IMR-90 (cell line): ENCODE results near the gene CEACAM16. TPM values are rescaled to one million over a fixed set of nuclear protein-coding genes. Genes with fewer than 3 reads are reported as not detected.

Experiments
- ATAC-seq: fragments of 200-7000 bp; cut with Tn5 transposase; 2 replicates; pipeline ENCODE4 v1.9.1; 2020; ENCODE audit warnings: low read depth, mild to moderate bottlenecking, moderate library complexity
- BruUV-seq: library from RNA; stranded (reverse); fragments of 400-500 nt; replicated peaks from 2 replicates; lab custom pipeline; 2021; lab: Mats Ljungman, UMichigan
- CTCF ChIA-PET: fragments of 300-600 bp; formaldehyde crosslinking; extraction: SDS; loops from one replicate; lab custom pipeline; 2021; ENCODE audit warnings: antibody characterized with exemption; lab: Yijun Ruan, JAX
- POLR2A ChIA-PET: fragments of 300-600 bp; sonication (Branson Sonifier 250); formaldehyde crosslinking; loops from one replicate; lab custom pipeline; 2022; ENCODE audit warnings: antibody characterized with exemption; ENCODE audit not compliant: unreplicated experiment; lab: Charles Lee
- DNase-seq: peaks from one replicate; pipeline ENCODE4 v3.0.0; 2013
- H2AFZ ChIP-seq: replicated peaks from 2 replicates; pipeline ENCODE3; 2013; ENCODE audit warnings: low read length, mild to moderate bottlenecking; ENCODE audit not compliant: poor library complexity
- H2AK5ac ChIP-seq: 2 replicates; pipeline ENCODE4 v1.6.1; 2013; ENCODE audit warnings: low read depth, low read length, inconsistent platforms
- H2AK9ac ChIP-seq: replicated peaks from 2 replicates; pipeline ENCODE3; 2013; ENCODE audit warnings: mild to moderate bottlenecking, low read depth, low read length, moderate library complexity; ENCODE audit not compliant: poor library complexity
- H2BK120ac ChIP-seq: 2 replicates; pipeline ENCODE4 v1.6.1; 2013; ENCODE audit warnings: low read depth, low read length, inconsistent platforms
- H2BK15ac ChIP-seq: 3 replicates; pipeline ENCODE4 v1.6.1; 2013; ENCODE audit warnings: low read depth, low read length, inconsistent platforms
- H2BK20ac ChIP-seq: 2 replicates; pipeline ENCODE4 v1.6.1; 2013; ENCODE audit warnings: low read depth, mild to moderate bottlenecking, inconsistent platforms, low read length, moderate library complexity
- H2BK5ac ChIP-seq: 2 replicates; pipeline ENCODE4 v1.6.1; 2013; ENCODE audit warnings: mild to moderate bottlenecking, low read depth, low read length, inconsistent platforms; ENCODE audit not compliant: poor library complexity, severe bottlenecking
- H3K14ac ChIP-seq: replicated peaks from 2 replicates; pipeline ENCODE4 v1.6.1; 2013; ENCODE audit warnings: low read depth, low read length, inconsistent platforms
- H3K18ac ChIP-seq: 2 replicates; pipeline ENCODE4 v1.6.1; 2013; ENCODE audit warnings: low read depth, low read length, control low read depth
- H3K23ac ChIP-seq: 2 replicates; pipeline ENCODE4 v1.6.1; 2013; ENCODE audit warnings: low read depth, low read length, inconsistent platforms
- H3K27ac ChIP-seq: 2 replicates; pipeline ENCODE4 v1.5.1; 2013; ENCODE audit warnings: mild to moderate bottlenecking, control low read depth, low read length; ENCODE audit not compliant: insufficient read depth
- H3K27me3 ChIP-seq: 2 replicates; pipeline ENCODE4 v1.6.1; 2013; ENCODE audit warnings: low read length; ENCODE audit not compliant: control insufficient read depth, insufficient read depth
- H3K36me3 ChIP-seq: 2 replicates; pipeline ENCODE4 v1.6.1; 2013; ENCODE audit warnings: low read length, mixed read lengths; ENCODE audit not compliant: control insufficient read depth, insufficient read depth
- H3K4ac ChIP-seq: 2 replicates; pipeline ENCODE4 v1.6.1; 2013; ENCODE audit warnings: low read depth, low read length, inconsistent platforms
- H3K4me1 ChIP-seq: 2 replicates; pipeline ENCODE4 v1.6.1; 2013; ENCODE audit warnings: low read length, mixed read lengths; ENCODE audit not compliant: control insufficient read depth, insufficient read depth
- H3K4me2 ChIP-seq: 2 replicates; pipeline ENCODE4 v1.6.1; 2013; ENCODE audit warnings: low read depth, mild to moderate bottlenecking, control low read depth, low read length, moderate library complexity
- H3K4me3 ChIP-seq: 2 replicates; pipeline ENCODE4 v1.5.1; 2013; ENCODE audit warnings: low read depth, mild to moderate bottlenecking, control low read depth, low read length, moderate library complexity; ENCODE audit not compliant: insufficient read depth
- H3K56ac ChIP-seq: 2 replicates; pipeline ENCODE4 v1.6.1; 2013; ENCODE audit warnings: low read length, inconsistent platforms; ENCODE audit not compliant: insufficient read depth; ENCODE audit errors: extremely low read depth
- H3K79me1 ChIP-seq, 2 experiments: 2 replicates each; pipeline ENCODE4 v1.6.1; 2013; ENCODE audit warnings: low read length in 2 of 2, inconsistent platforms in 1 of 2, low read depth in 1 of 2
- H3K9ac ChIP-seq: 2 replicates; pipeline ENCODE4 v1.6.1; 2013; ENCODE audit warnings: low read depth, low read length, control low read depth
- H3K9me1 ChIP-seq: 2 replicates; pipeline ENCODE4 v1.6.1; 2013; ENCODE audit warnings: low read length, inconsistent platforms; ENCODE audit not compliant: insufficient read depth
- H3K9me3 ChIP-seq: 2 replicates; pipeline ENCODE4 v1.6.1; 2013; ENCODE audit warnings: low read length; ENCODE audit not compliant: control insufficient read depth, insufficient read depth
- H4K20me1 ChIP-seq: 2 replicates; pipeline ENCODE4 v1.6.1; 2013; ENCODE audit warnings: low read length, inconsistent platforms; ENCODE audit not compliant: insufficient read depth
- H4K5ac ChIP-seq: 2 replicates; pipeline ENCODE4 v1.6.1; 2013; ENCODE audit warnings: mild to moderate bottlenecking, low read depth, low read length, control low read depth
- H4K8ac ChIP-seq, 2 experiments: 2 replicates each; pipeline ENCODE4 v1.6.1; 2013; ENCODE audit warnings: low read depth in 2 of 2, low read length in 2 of 2, control low read depth in 1 of 2, inconsistent platforms in 1 of 2
- H4K91ac ChIP-seq: 2 replicates; pipeline ENCODE4 v1.6.1; 2013; ENCODE audit warnings: low read depth, low read length, inconsistent platforms; ENCODE audit not compliant: insufficient read depth
- CEBPB ChIP-seq: IDR thresholded peaks from 2 replicates; pipeline ENCODE4 v1.6.1; 2012; ENCODE audit warnings: low read depth, low read length, improper control_type of control experiment
- MAFK ChIP-seq: IDR thresholded peaks from 2 replicates; pipeline ENCODE4 v1.6.1; 2012; ENCODE audit warnings: low read depth, low read length, improper control_type of control experiment
- NFE2L2 ChIP-seq: fragments of 150-350 bp; IDR thresholded peaks from 2 replicates; pipeline ENCODE4 v1.6.1; 2016; ENCODE audit warnings: low read depth, mild to moderate bottlenecking, low read length
- POLR2A ChIP-seq: IDR thresholded peaks from 2 replicates; pipeline ENCODE4 v1.6.1; 2012; ENCODE audit warnings: mild to moderate bottlenecking, low read depth, low read length
- RFX5 ChIP-seq: IDR thresholded peaks from 2 replicates; pipeline ENCODE4 v1.8.0; 2012; ENCODE audit warnings: low read depth, mild to moderate bottlenecking, low read length, moderate library complexity
- WGBS, 2 experiments: methylation state at CpG; one replicate each; pipeline versions ENCODE4 v1.1.5 to v1.1.7; 2013; ENCODE audit warnings: missing lambda C conversion rate in 2 of 2; ENCODE audit not compliant: insufficient read length in 1 of 2; ENCODE audit errors: extremely low coverage in 2 of 2; 5-methylcytosine and 5-hydroxymethylcytosine counted together
- dilution Hi-C: fragments of 300-500 bp; cut with HindIII; formaldehyde crosslinking; loops from one replicate; pipeline ENCODE4 v1.14.3; 2018; ENCODE audit warnings: low sequenced_read_pairs; ENCODE audit not compliant: unreplicated experiment
- in situ Hi-C: fragments of 300-500 bp; cut with MboI; formaldehyde crosslinking; loops from 3 replicates; pipeline ENCODE4 v1.14.3; 2019; ENCODE audit warnings: low sequenced_read_pairs, inconsistent platforms, mixed read lengths
- intact Hi-C: fragments of 100-400 bp; cut with micrococcal nuclease; formaldehyde crosslinking; loops from 2 replicates; pipeline ENCODE4 v1.10.0; 2022
- polyA plus RNA-seq, 3 experiments: library from polyadenylated mRNA; depleted of rRNA; stranded (reverse); fragments of >200 nt; gene quantifications; 2 replicates each; pipeline ENCODE4 v1.2.3, GENCODE V29; 2012; ENCODE audit warnings: low replicate concordance in 1 of 3
- total RNA-seq: library from RNA; depleted of rRNA; stranded (reverse); fragments of >200 nt; gene quantifications from 2 replicates; pipeline ENCODE4 v1.2.3, GENCODE V29; 2012
- TF ChIP-seq, protein P1 (sequence below): fragments of 150-350 bp; IDR thresholded peaks from 2 replicates; pipeline ENCODE4 v1.6.1; 2017; ENCODE audit warnings: mild to moderate bottlenecking, antibody characterized with exemption, low read length, low read depth
- TF ChIP-seq, protein P2 (sequence below): fragments of 150-350 bp; IDR thresholded peaks from 2 replicates; pipeline ENCODE4 v1.6.1; 2016; ENCODE audit warnings: low read depth, mild to moderate bottlenecking, low read length, moderate library complexity, borderline replicate concordance

CEACAM16 gene
- total and polyA plus RNA-seq, 2 of the 4 experiments (the other 2 are of a cell fraction), result not detected

DNA sequence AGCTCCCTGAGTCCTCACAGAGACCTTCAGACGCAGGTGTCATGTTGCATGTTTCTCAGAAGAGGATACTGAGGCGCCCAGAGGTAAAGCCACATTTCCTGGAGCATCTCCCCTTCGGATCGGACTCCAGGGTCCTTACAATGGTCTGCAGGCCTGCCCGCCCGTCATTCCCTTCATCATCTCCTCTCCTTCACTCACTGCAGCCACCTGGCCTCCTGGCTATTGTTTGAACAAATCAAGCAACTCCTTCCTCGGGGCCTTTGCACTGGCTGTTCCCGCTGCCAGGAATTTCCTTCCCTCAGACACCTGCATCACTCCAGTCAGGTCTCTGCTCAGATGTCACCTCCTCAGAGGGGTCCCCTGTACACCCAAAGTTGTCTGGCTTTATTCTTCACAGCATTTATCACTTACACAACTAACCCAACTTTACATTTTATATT, 20.3 kb downstream of the CEACAM16 start:
- Histone ChIP-seq H4K20me1 (no peaks in the 10 kb centered on the region), H3K79me1 (no peaks in the 10 kb centered on the region), H2BK5ac (no peak overlapping the region), H4K5ac (no peak overlapping the region; the same call in 1 of the 2 replicates), H3K27me3 (no peaks in the 10 kb centered on the region), H2AFZ (peak overlapping the region; percentile 99), H2BK15ac (peak overlapping the region; percentile 100; the same call in 2 of the 3 replicates), H2AK5ac (peak overlapping the region; percentile 98), H3K36me3 (no peaks in the 10 kb centered on the region), H3K23ac (no peak overlapping the region; the same call in 1 of the 2 replicates), H4K91ac (peak overlapping the region; percentile 97), H2BK20ac (peak overlapping the region; percentile 89; the same call in 1 of the 2 replicates), H3K9me1 (peaks cover 10% of the 10 kb centered on the region), H4K8ac (peak overlapping the region; percentile 66 to 85), H3K4me3 (no peak overlapping the region), H3K56ac (no peak overlapping the region), H3K14ac (peak overlapping the region; percentile 80), H3K4me2 (no peak overlapping the region), H3K9ac (0 out of 2 replicates have a peak overlapping the region, but pooled peaks have one; percentile 0), H3K27ac (peak overlapping the region; percentile 46; the same call in 1 of the 2 replicates), H3K9me3 (peaks cover 6% of the 10 kb centered on the region), H2BK120ac (peak overlapping the region; percentile 98), H3K4me1 (peaks cover 14% of the 10 kb centered on the region), H3K18ac (no peak overlapping the region; the same call in 1 of the 2 replicates), H3K4ac (peak overlapping the region; percentile 96), H2AK9ac (peak overlapping the region; percentile 91)
- intact Hi-C loops, result no loop called here
- DNase-seq (no peak), ATAC-seq (no peak)
- CTCF ChIA-PET, result interaction anchor here (1.0 kb wide), 1 partner anchor 56 kb away, joined by 3 read pairs; no protein-coding TSS in a partner anchor
- dilution Hi-C loops, result no loop called here
- no peak for TF ChIP-seq MAFK
- no peak for TF ChIP-seq RFX5
- TF ChIP-seq CEBPB, result no peak
- TF ChIP-seq, protein P1, sequence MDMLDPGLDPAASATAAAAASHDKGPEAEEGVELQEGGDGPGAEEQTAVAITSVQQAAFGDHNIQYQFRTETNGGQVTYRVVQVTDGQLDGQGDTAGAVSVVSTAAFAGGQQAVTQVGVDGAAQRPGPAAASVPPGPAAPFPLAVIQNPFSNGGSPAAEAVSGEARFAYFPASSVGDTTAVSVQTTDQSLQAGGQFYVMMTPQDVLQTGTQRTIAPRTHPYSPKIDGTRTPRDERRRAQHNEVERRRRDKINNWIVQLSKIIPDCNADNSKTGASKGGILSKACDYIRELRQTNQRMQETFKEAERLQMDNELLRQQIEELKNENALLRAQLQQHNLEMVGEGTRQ, result no peak
- TF ChIP-seq POLR2A, result no peak
- TF ChIP-seq NFE2L2, result no peak
- TF ChIP-seq, protein P2, sequence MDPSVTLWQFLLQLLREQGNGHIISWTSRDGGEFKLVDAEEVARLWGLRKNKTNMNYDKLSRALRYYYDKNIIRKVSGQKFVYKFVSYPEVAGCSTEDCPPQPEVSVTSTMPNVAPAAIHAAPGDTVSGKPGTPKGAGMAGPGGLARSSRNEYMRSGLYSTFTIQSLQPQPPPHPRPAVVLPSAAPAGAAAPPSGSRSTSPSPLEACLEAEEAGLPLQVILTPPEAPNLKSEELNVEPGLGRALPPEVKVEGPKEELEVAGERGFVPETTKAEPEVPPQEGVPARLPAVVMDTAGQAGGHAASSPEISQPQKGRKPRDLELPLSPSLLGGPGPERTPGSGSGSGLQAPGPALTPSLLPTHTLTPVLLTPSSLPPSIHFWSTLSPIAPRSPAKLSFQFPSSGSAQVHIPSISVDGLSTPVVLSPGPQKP, result no peak
- in situ Hi-C loops, result no loop called here
- WGBS, 2 experiments, result 94% methylated on average over 6 of the region's 8 CpGs; no CpG with 5 or more reads in 1 of the 2 experiments
- no TSS peak for BruUV-seq
- POLR2A ChIA-PET, result no interaction called here
